ENCODE results near the gene AACS. TPM values are rescaled to one million over a fixed set of nuclear protein-coding genes. Genes with fewer than 3 reads are reported as not detected.
A peak's percentile ranks its signal among the peaks of the same experiment; 100 is the strongest.

The AACS gene
- total RNA-seq, 2 experiments from 2014 or later = 10.2 to 24.6 TPM

GRCh38 chr12:125120566-125120965 is 55.3 kb downstream of the AACS start:
- BruUV-seq (replicated peaks) = no TSS peak
- POLR2A ChIA-PET = interaction anchor here (0.9 kb wide), 1 partner anchor 49 kb away, joined by 3 read pairs; no protein-coding TSS in a partner anchor
- CTCF ChIA-PET (ENCODE audit: unreplicated experiment) = no interaction called here

DNA sequence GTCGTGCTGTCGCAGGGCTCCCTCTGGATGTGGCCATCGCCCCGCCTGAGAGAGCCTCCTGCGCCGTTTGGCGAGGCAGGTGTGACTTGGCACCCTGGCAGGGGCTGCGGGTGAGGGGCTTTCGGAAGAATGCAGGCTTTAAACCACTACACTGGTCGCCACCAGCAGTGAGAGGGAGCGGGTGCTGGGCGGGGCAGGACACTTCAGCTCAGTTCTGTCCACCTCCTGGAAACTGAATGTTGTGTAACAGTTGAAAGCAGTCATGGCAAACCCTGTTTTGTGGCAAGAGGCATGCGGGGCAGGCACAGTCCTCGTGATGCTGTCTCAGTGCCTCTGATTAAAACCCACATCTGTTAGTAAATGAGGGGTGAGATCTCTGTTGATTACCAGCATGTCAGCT is 55.9 kb downstream of the AACS start:
- intact Hi-C loops (cut with micrococcal nuclease; ENCODE audit: unreplicated experiment) = no loop called here

More at GRCh38 chr12:125120566-125120965, 55.3 kb downstream of the AACS start:
- Histone ChIP-seq H3K79me2 (ENCODE audit: insufficient read depth, low read depth, low read length) (no peaks in the 10 kb centered on the region), H2AFZ (ENCODE audit: low read length) (no peak overlapping the region), H3K4me3 (ENCODE audit: low read depth, low read length, poor library complexity, severe bottlenecking) (no peak overlapping the region), H3K4me2 (ENCODE audit: low read length) (no peak overlapping the region), H4K20me1 (ENCODE audit: insufficient read depth, low read length) (no peaks in the 10 kb centered on the region), H3K9me2 (ENCODE audit: insufficient read depth, low read length) (no peaks in the 10 kb centered on the region), H3K9me3 (ENCODE audit: low read length) (no peaks in the 10 kb centered on the region), H3K27ac (ENCODE audit: low read depth, low read length, poor library complexity, severe bottlenecking) (no peak overlapping the region), H3K36me3 (ENCODE audit: insufficient read depth, low read length) (peaks cover 10% of the 10 kb centered on the region), H3K4me1 (ENCODE audit: insufficient read depth, low read length, poor library complexity, severe bottlenecking) (peaks cover 17% of the 10 kb centered on the region)
- DNase-seq (ENCODE audit: low spot score) = no peak
- intact Hi-C loops (cut with micrococcal nuclease; ENCODE audit: unreplicated experiment) = no loop called here
- no peak for TF ChIP-seq EZH2phosphoT487 (IDR thresholded peaks at IDR 0.05; ENCODE audit: borderline replicate concordance, low read depth, low read length)
- TF ChIP-seq, protein P1, sequence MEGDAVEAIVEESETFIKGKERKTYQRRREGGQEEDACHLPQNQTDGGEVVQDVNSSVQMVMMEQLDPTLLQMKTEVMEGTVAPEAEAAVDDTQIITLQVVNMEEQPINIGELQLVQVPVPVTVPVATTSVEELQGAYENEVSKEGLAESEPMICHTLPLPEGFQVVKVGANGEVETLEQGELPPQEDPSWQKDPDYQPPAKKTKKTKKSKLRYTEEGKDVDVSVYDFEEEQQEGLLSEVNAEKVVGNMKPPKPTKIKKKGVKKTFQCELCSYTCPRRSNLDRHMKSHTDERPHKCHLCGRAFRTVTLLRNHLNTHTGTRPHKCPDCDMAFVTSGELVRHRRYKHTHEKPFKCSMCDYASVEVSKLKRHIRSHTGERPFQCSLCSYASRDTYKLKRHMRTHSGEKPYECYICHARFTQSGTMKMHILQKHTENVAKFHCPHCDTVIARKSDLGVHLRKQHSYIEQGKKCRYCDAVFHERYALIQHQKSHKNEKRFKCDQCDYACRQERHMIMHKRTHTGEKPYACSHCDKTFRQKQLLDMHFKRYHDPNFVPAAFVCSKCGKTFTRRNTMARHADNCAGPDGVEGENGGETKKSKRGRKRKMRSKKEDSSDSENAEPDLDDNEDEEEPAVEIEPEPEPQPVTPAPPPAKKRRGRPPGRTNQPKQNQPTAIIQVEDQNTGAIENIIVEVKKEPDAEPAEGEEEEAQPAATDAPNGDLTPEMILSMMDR (conservative IDR thresholded peaks at IDR 0.05; ENCODE audit: low read length) = no peak

GRCh38 chr12:125122668-125123067 is 57.4 kb downstream of the AACS start:
- Histone ChIP-seq H3K36me3 (ENCODE audit: insufficient read depth, low read length) (peaks cover 10% of the 10 kb centered on the region), H2AFZ (ENCODE audit: low read length) (no peak overlapping the region), H3K4me1 (ENCODE audit: insufficient read depth, low read length, poor library complexity, severe bottlenecking) (peaks cover 17% of the 10 kb centered on the region), H4K20me1 (ENCODE audit: insufficient read depth, low read length) (no peaks in the 10 kb centered on the region), H3K4me2 (ENCODE audit: low read length) (no peak overlapping the region), H3K79me2 (ENCODE audit: insufficient read depth, low read depth, low read length) (no peaks in the 10 kb centered on the region), H3K27ac (ENCODE audit: low read depth, low read length, poor library complexity, severe bottlenecking) (no peak overlapping the region), H3K4me3 (ENCODE audit: low read depth, low read length, poor library complexity, severe bottlenecking) (no peak overlapping the region), H3K9me2 (ENCODE audit: insufficient read depth, low read length) (no peaks in the 10 kb centered on the region), H3K9me3 (ENCODE audit: low read length) (no peaks in the 10 kb centered on the region)
- no TSS peak for BruUV-seq (replicated peaks)
- peak; percentile 22 for DNase-seq (ENCODE audit: low spot score)
- intact Hi-C loops (cut with micrococcal nuclease; ENCODE audit: unreplicated experiment) = no loop called here
- POLR2A ChIA-PET = interaction anchor here (0.6 to 1.7 kb wide), 2 partner anchors 10 to 15 kb away, joined by 3 to 5 read pairs; no protein-coding TSS in a partner anchor
- TF ChIP-seq, protein P1 (conservative IDR thresholded peaks at IDR 0.05; ENCODE audit: low read length) = peak; percentile 55
- no peak for TF ChIP-seq EZH2phosphoT487 (IDR thresholded peaks at IDR 0.05; ENCODE audit: borderline replicate concordance, low read depth, low read length)
- CTCF ChIA-PET (ENCODE audit: unreplicated experiment) = no interaction called here

More for the DNA sequence above, 55.9 kb downstream of the AACS start:
- Histone ChIP-seq H3K79me2 (ENCODE audit: insufficient read depth, low read depth, low read length) (no peaks in the 10 kb centered on the region), H3K4me3 (ENCODE audit: low read depth, low read length, poor library complexity, severe bottlenecking) (no peak overlapping the region), H3K9me2 (ENCODE audit: insufficient read depth, low read length) (no peaks in the 10 kb centered on the region), H3K4me2 (ENCODE audit: low read length) (no peak overlapping the region), H3K9me3 (ENCODE audit: low read length) (no peaks in the 10 kb centered on the region), H4K20me1 (ENCODE audit: insufficient read depth, low read length) (no peaks in the 10 kb centered on the region), H3K27ac (ENCODE audit: low read depth, low read length, poor library complexity, severe bottlenecking) (no peak overlapping the region), H3K36me3 (ENCODE audit: insufficient read depth, low read length) (peaks cover 10% of the 10 kb centered on the region), H3K4me1 (ENCODE audit: insufficient read depth, low read length, poor library complexity, severe bottlenecking) (peaks cover 17% of the 10 kb centered on the region), H2AFZ (ENCODE audit: low read length) (no peak overlapping the region)
- no TSS peak for BruUV-seq (replicated peaks)
- ChIA-PET POLR2A (interaction anchor here (0.6 to 0.9 kb wide), 2 partner anchors 48 to 170 kb away, joined by 3 read pairs; no protein-coding TSS in a partner anchor), CTCF (ENCODE audit: unreplicated experiment) (no interaction called here)
- DNase-seq (ENCODE audit: low spot score) = no peak
- TF ChIP-seq, protein P1 (conservative IDR thresholded peaks at IDR 0.05; ENCODE audit: low read length) = no peak
- TF ChIP-seq EZH2phosphoT487 (IDR thresholded peaks at IDR 0.05; ENCODE audit: borderline replicate concordance, low read depth, low read length) = no peak
